Loucy (cell line): Measurements from ENCODE around the gene MED26.

ENCODE experiments used
- H2AFZ ChIP-seq: fragments of 200-600 bp; sonication (generic); 2 replicates; pipeline ENCODE4 v1.6.0; 2016; ENCODE audit warnings: antibody characterized with exemption, mild to moderate bottlenecking, low read length, moderate library complexity
- H3F3A ChIP-seq: fragments of 200-600 bp; 2 replicates; pipeline ENCODE4 v1.6.0; 2016; ENCODE audit warnings: antibody characterized with exemption, low read depth, mild to moderate bottlenecking
- H3K27me3 ChIP-seq: fragments of 200-600 bp; sonication (generic); 2 replicates; pipeline ENCODE4 v1.6.1; 2014; ENCODE audit warnings: low read length, mild to moderate bottlenecking; ENCODE audit not compliant: insufficient read depth, poor library complexity, severe bottlenecking
- H3K36me3 ChIP-seq: fragments of 200-600 bp; sonication (generic); 2 replicates; pipeline ENCODE4 v1.6.1; 2016; ENCODE audit warnings: low read length; ENCODE audit not compliant: insufficient read depth
- H3K4me1 ChIP-seq: fragments of 200-600 bp; sonication (generic); 2 replicates; pipeline ENCODE4 v1.5.1; 2014; ENCODE audit warnings: low read length, mild to moderate bottlenecking; ENCODE audit not compliant: insufficient read depth, poor library complexity, severe bottlenecking
- H3K4me2 ChIP-seq: fragments of 200-600 bp; sonication (generic); 2 replicates; pipeline ENCODE4 v1.6.0; 2014; ENCODE audit warnings: antibody characterized with exemption, low read length, low read depth, mild to moderate bottlenecking; ENCODE audit not compliant: poor library complexity, severe bottlenecking
- H3K4me3 ChIP-seq: fragments of 200-600 bp; sonication (generic); 2 replicates; pipeline ENCODE4 v1.5.1; 2014; ENCODE audit warnings: low read length, mild to moderate bottlenecking, mixed read lengths; ENCODE audit not compliant: poor library complexity, severe bottlenecking
- H3K79me2 ChIP-seq: fragments of 200-600 bp; sonication (generic); 2 replicates; pipeline ENCODE4 v1.6.1; 2014; ENCODE audit warnings: low read length; ENCODE audit not compliant: insufficient read depth
- H3K9ac ChIP-seq: fragments of 200-600 bp; sonication (generic); 2 replicates; pipeline ENCODE4 v1.6.0; 2014; ENCODE audit warnings: mild to moderate bottlenecking, low read depth, low read length, moderate library complexity; ENCODE audit not compliant: poor library complexity, severe bottlenecking
- H3K9me2 ChIP-seq: fragments of 200-600 bp; sonication (generic); replicated peaks from 2 replicates; pipeline ENCODE4 v1.6.1; 2016; ENCODE audit warnings: low read depth, low read length, mixed read lengths
- H3K9me3 ChIP-seq: fragments of 200-600 bp; sonication (generic); 2 replicates; pipeline ENCODE4 v1.6.1; 2014; ENCODE audit warnings: mild to moderate bottlenecking, antibody characterized with exemption, low read length, low read depth; ENCODE audit not compliant: insufficient read depth
- H4K20me1 ChIP-seq: fragments of 200-600 bp; sonication (generic); 2 replicates; pipeline ENCODE4 v1.6.0; 2014; ENCODE audit warnings: antibody characterized with exemption, low read length, mild to moderate bottlenecking; ENCODE audit not compliant: insufficient read depth, poor library complexity, severe bottlenecking
- CTCF ChIP-seq: fragments of 200-600 bp; sonication (generic); conservative IDR thresholded peaks from 2 replicates; pipeline ENCODE4 v1.5.1; 2014; ENCODE audit warnings: mild to moderate bottlenecking, antibody characterized with exemption, low read length
- EZH2phosphoT487 ChIP-seq: fragments of 200-600 bp; IDR thresholded peaks from 2 replicates; pipeline ENCODE4 v1.6.1; 2018; ENCODE audit warnings: antibody characterized with exemption, mild to moderate bottlenecking, moderate library complexity, borderline replicate concordance

The MED26 gene

GRCh38 chr19:16609511-16610200 lies 18.3 kb downstream of the MED26 start:
- no peaks in the 10 kb centered on the region for H3K27me3 ChIP-seq
- H4K20me1 ChIP-seq: peaks cover 78% of the 10 kb centered on the region
- H3K9me2 ChIP-seq: no peaks in the 10 kb centered on the region
- H2AFZ ChIP-seq: no peak overlapping the region
- TF ChIP-seq CTCF (no peak), EZH2phosphoT487 (no peak)
- H3K9me3 ChIP-seq: no peaks in the 10 kb centered on the region
- H3K36me3 ChIP-seq: peaks cover 4% of the 10 kb centered on the region; the same call in 1 of the 2 replicates
- H3K4me3 ChIP-seq: no peak overlapping the region
- peaks cover under 1% of the 10 kb centered on the region for H3K4me1 ChIP-seq
- H3F3A ChIP-seq: no peaks in the 10 kb centered on the region
- H3K9ac ChIP-seq: no peak overlapping the region
- no peak overlapping the region for H3K4me2 ChIP-seq
- H3K79me2 ChIP-seq: peaks cover 97% of the 10 kb centered on the region

GRCh38 chr19:16608290-16608739 lies 19.7 kb downstream of the MED26 start:
- no peak overlapping the region for H3K9ac ChIP-seq
- H3K9me3 ChIP-seq: no peaks in the 10 kb centered on the region
- H3K4me1 ChIP-seq: no peaks in the 10 kb centered on the region
- no peak overlapping the region for H2AFZ ChIP-seq
- TF ChIP-seq CTCF: no peak
- TF ChIP-seq EZH2phosphoT487: no peak
- H4K20me1 ChIP-seq: peaks cover 77% of the 10 kb centered on the region
- H3K9me2 ChIP-seq: no peaks in the 10 kb centered on the region
- peaks cover 97% of the 10 kb centered on the region for H3K79me2 ChIP-seq
- H3K36me3 ChIP-seq: peaks cover 8% of the 10 kb centered on the region; the same call in 1 of the 2 replicates
- H3K4me2 ChIP-seq: no peak overlapping the region
- no peaks in the 10 kb centered on the region for H3K27me3 ChIP-seq
- H3K4me3 ChIP-seq: no peak overlapping the region
- H3F3A ChIP-seq: no peaks in the 10 kb centered on the region

GRCh38 chr19:16607819-16608218 lies 20.2 kb downstream of the MED26 start:
- no peaks in the 10 kb centered on the region for H3K4me1 ChIP-seq
- H3K4me3 ChIP-seq: no peak overlapping the region
- no peaks in the 10 kb centered on the region for H3F3A ChIP-seq
- no peaks in the 10 kb centered on the region for H3K27me3 ChIP-seq
- peaks cover 75% of the 10 kb centered on the region for H4K20me1 ChIP-seq
- H3K9me3 ChIP-seq: no peaks in the 10 kb centered on the region
- no peaks in the 10 kb centered on the region for H3K9me2 ChIP-seq
- no peak for TF ChIP-seq EZH2phosphoT487
- no peak for TF ChIP-seq CTCF
- no peak overlapping the region for H2AFZ ChIP-seq
- H3K79me2 ChIP-seq: peaks cover 97% of the 10 kb centered on the region
- H3K9ac ChIP-seq: no peak overlapping the region
- H3K4me2 ChIP-seq: no peak overlapping the region
- H3K36me3 ChIP-seq: peaks cover 8% of the 10 kb centered on the region; the same call in 1 of the 2 replicates
